Esophagus squamous epithelium (tissue), 5 donors: Measurements from ENCODE around the gene ZNRF1. TPM values are rescaled to one million over a fixed set of nuclear protein-coding genes. Genes with fewer than 3 reads are reported as not detected.

Experiments used
- DNase-seq: peaks from one replicate; lab custom pipeline; 2025; lab: John Stamatoyannopoulos, UW
- H3K27ac ChIP-seq, 4 donors: fragments of 200-600 bp; sonication (generic); one replicate each; pipeline ENCODE4 v1.5.1; 2016 to 2019; ENCODE audit warnings: mild to moderate bottlenecking in 1 of 4
- H3K27me3 ChIP-seq, 4 donors: fragments of 200-600 bp; sonication (generic); 1 replicate in 3 of 4; 2 replicates in 1 of 4; pipeline versions ENCODE4 v1.5.1 to v1.6.0; 2017 to 2021; ENCODE audit warnings: antibody characterized with exemption in 1 of 4
- H3K36me3 ChIP-seq, 3 donors: fragments of 200-600 bp; sonication (generic); one replicate each; pipeline ENCODE4 v1.5.1; 2016 to 2019
- H3K4me1 ChIP-seq, 3 donors: fragments of 200-600 bp; sonication (generic); one replicate each; pipeline ENCODE4 v1.5.1; 2017 to 2019
- H3K4me3 ChIP-seq, 4 donors: fragments of 200-600 bp; sonication (generic); 1 replicate in 3 of 4; 2 replicates in 1 of 4; pipeline ENCODE4 v1.5.1; 2016 to 2019; ENCODE audit warnings: mild to moderate bottlenecking in 2 of 4, moderate library complexity in 1 of 4
- H3K9me3 ChIP-seq, 3 donors: fragments of 200-600 bp; sonication (generic); one replicate each; pipeline ENCODE4 v1.5.1; 2016 to 2019
- CTCF ChIP-seq, 6 experiments: fragments of 450-650 bp in 4 of 6; fragments of 200-600 bp in 2 of 6; sonication (generic) in 2 of 6; IDR thresholded peaks; one replicate each; pipeline ENCODE4 v1.5.1; 2016 to 2019; ENCODE audit warnings: antibody characterized with exemption in 6 of 6, mild to moderate bottlenecking in 4 of 6, moderate library complexity in 4 of 6
- POLR2A ChIP-seq, 4 donors: fragments of 450-650 bp; IDR thresholded peaks; one replicate each; pipeline ENCODE4 v1.6.1; 2017; ENCODE audit warnings: antibody characterized with exemption in 4 of 4, mild to moderate bottlenecking in 4 of 4, moderate library complexity in 3 of 4
- WGBS, 2 donors: methylation state at CpG; one replicate each; pipeline ENCODE4 v1.1.5; 2018; 5-methylcytosine and 5-hydroxymethylcytosine counted together
- intact Hi-C: fragments of 100-400 bp; cut with DNase I; formaldehyde crosslinking; loops from one replicate; pipeline ENCODE4 v1.15.0; 2022
- total RNA-seq, 4 donors: library from RNA; depleted of rRNA; stranded (reverse); fragments of >200 nt; gene quantifications; one replicate each; pipeline ENCODE4 v1.1.0, GENCODE V29; 2016
- donor health status: DM: yes; HTN: yes; CAD: no.

Gene ZNRF1
- total RNA-seq, 4 donors from 2014 or later: 28.0 to 67.4 (median 33.5) TPM

- H3K9me3 ChIP-seq: peaks cover 0 to 8% (median 7%) of the 10 kb centered on the region in 3 donors
- no peak overlapping the region for H3K27ac ChIP-seq
- peaks cover 0 to 12% (median 0%) of the 10 kb centered on the region in 3 donors for H3K36me3 ChIP-seq
- peaks cover 8 to 57% (median 19%) of the 10 kb centered on the region in 3 donors for H3K4me1 ChIP-seq
- 83 to 94% methylated on average over 1 of the region's 1 CpG for WGBS, 2 donors
- H3K4me3 ChIP-seq: no peak overlapping the region
- no peak for DNase-seq
- no peaks in the 10 kb centered on the region for H3K27me3 ChIP-seq
- intact Hi-C loops: no loop called here
- TF ChIP-seq POLR2A (IDR thresholded peaks at IDR 0.05): no peak
- no peak for TF ChIP-seq CTCF (IDR thresholded peaks at IDR 0.05)
Observed at GRCh38 chr16:75021410-75021809, 22.6 kb downstream of the ZNRF1 start.

- DNase-seq: no peak
- intact Hi-C loops: no loop called here
- H3K27ac ChIP-seq: no peak overlapping the region
- no peak for TF ChIP-seq POLR2A (IDR thresholded peaks at IDR 0.05)
- TF ChIP-seq CTCF (IDR thresholded peaks at IDR 0.05): no peak
- H3K36me3 ChIP-seq: peaks cover 0 to 12% (median 0%) of the 10 kb centered on the region in 3 donors
- H3K4me3 ChIP-seq: no peak overlapping the region
- H3K4me1 ChIP-seq: peaks cover 8 to 56% (median 20%) of the 10 kb centered on the region in 3 donors
- H3K27me3 ChIP-seq: no peaks in the 10 kb centered on the region
- peaks cover 0 to 8% (median 7%) of the 10 kb centered on the region in 3 donors for H3K9me3 ChIP-seq
- WGBS, 2 donors: 87 to 90% methylated on average over 4 of the region's 4 CpGs
Observed at GRCh38 chr16:75022567-75022966, 23.7 kb downstream of the ZNRF1 start.

- no peak for DNase-seq
- intact Hi-C loops: no loop called here
- Histone ChIP-seq H3K36me3 (peaks cover 0 to 12% (median 0%) of the 10 kb centered on the region in 3 donors), H3K4me3 (no peak overlapping the region), H3K9me3 (peaks cover 0 to 8% (median 7%) of the 10 kb centered on the region in 3 donors), H3K27ac (no peak overlapping the region), H3K27me3 (no peaks in the 10 kb centered on the region), H3K4me1 (peaks cover 6 to 56% (median 16%) of the 10 kb centered on the region in 3 donors)
- TF ChIP-seq POLR2A (IDR thresholded peaks at IDR 0.05) (no peak), CTCF (IDR thresholded peaks at IDR 0.05) (no peak)
- 77 to 89% methylated on average over 2 of the region's 2 CpGs for WGBS, 2 donors
Observed at GRCh38 chr16:75023009-75023408, 24.2 kb downstream of the ZNRF1 start.

- Histone ChIP-seq H3K27ac (peak overlapping the region in 2 of 4 donors; percentile 14 to 75), H3K9me3 (peaks cover 0 to 8% (median 7%) of the 10 kb centered on the region in 3 donors), H3K27me3 (no peaks in the 10 kb centered on the region), H3K4me3 (no peak overlapping the region), H3K36me3 (peaks cover 0 to 12% (median 0%) of the 10 kb centered on the region in 3 donors), H3K4me1 (peaks cover 0 to 44% (median 8%) of the 10 kb centered on the region in 3 donors)
- TF ChIP-seq CTCF (IDR thresholded peaks at IDR 0.05) (no peak), POLR2A (IDR thresholded peaks at IDR 0.05) (no peak)
- intact Hi-C loops: no loop called here
- 55 to 65% methylated on average over 3 of the region's 3 CpGs for WGBS, 2 donors
- no peak for DNase-seq
Observed at GRCh38 chr16:75024182-75024581, 25.4 kb downstream of the ZNRF1 start.

GRCh38 chr16:75024594-75024993, 25.8 kb downstream of the ZNRF1 start:
- H3K27ac ChIP-seq: peak overlapping the region in 2 of 4 donors; percentile 14 to 75
- H3K36me3 ChIP-seq: peaks cover 0 to 12% (median 0%) of the 10 kb centered on the region in 3 donors
- no peak overlapping the region for H3K4me3 ChIP-seq
- TF ChIP-seq POLR2A (IDR thresholded peaks at IDR 0.05) (no peak), CTCF (IDR thresholded peaks at IDR 0.05) (no peak)
- no peaks in the 10 kb centered on the region for H3K27me3 ChIP-seq
- peaks cover 0 to 40% (median 8%) of the 10 kb centered on the region in 3 donors for H3K4me1 ChIP-seq
- peaks cover 0 to 8% (median 7%) of the 10 kb centered on the region in 3 donors for H3K9me3 ChIP-seq
- DNase-seq: no peak
- intact Hi-C loops: no loop called here
- 61 to 65% methylated on average over 4 of the region's 4 CpGs for WGBS, 2 donors
